ENCODE measurements around the gene MMP15. TPM values are rescaled to one million over a fixed set of nuclear protein-coding genes. Genes with fewer than 3 reads are reported as not detected.

Gene MMP15
- total and polyA plus RNA-seq, 4 donors, result 0.82 to 5.9 (median 3.8) TPM

DNA sequence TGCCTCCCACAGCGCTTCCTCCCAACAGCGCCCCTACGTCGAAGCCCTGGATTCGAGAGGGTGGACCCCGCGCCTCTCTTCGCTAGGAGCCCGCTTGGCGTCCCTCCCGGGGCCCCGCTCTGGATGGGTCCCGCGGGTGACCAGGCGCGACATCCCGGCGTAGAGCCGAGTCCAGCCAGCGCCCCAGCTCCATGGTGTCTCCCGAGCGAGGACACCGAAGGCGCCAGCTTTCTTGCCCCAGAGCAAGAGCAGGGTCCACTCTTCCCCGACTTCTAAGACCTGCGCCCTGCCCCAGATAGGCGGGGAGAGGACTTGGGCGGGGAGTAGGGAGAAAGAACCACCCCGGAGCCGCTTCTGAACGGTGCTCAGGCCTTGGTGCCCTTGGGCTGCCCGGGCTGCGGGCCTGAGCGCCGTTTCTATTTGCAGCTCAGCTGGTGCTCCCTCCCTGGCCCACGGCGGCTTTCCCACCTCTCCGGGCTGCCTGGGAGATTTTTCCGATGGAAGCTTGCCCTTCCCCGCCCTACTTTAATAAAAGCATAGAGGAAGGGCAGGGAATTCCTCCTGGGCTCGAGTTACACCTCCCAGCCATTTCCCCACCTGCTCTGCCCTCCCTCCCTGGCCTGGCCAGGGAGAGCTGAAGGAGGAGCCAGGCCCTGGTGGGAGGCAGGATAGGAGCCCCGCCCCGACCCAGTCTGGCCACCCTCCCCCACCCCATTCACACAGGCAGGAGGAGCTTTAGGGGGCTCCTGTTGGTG lies 1.8 kb downstream of the MMP15 start:
- H3K27me3 ChIP-seq (ENCODE audit: control insufficient read depth in 1 of 2, insufficient read depth in 2 of 2, low read length in 1 of 2), result no peaks in the 10 kb centered on the region
- 4 to 5% methylated on average over 38 to 43 of the region's 43 CpGs for WGBS, 2 donors
- H3K27ac ChIP-seq (ENCODE audit: low read depth in 1 of 2, low read length in 2 of 2), result no peak overlapping the region
- no peaks in the 10 kb centered on the region for H3K36me3 ChIP-seq (ENCODE audit: control insufficient read depth in 1 of 2, insufficient read depth in 2 of 2, low read length in 1 of 2)
- peak overlapping the region in 1 of 2 donors; percentile 12 for H3K4me3 ChIP-seq (ENCODE audit: low read length in 2 of 2)
- no peak for ATAC-seq (ENCODE audit: low FRiP score)
- peak in 1 of 2 donors; percentile 81 for DNase-seq
- intact Hi-C loops (cut with DNase I), result loop anchor here (5.0 to 10.0 kb wide), 2 partner anchors 170 to 467 kb away; partner anchors contain the start of gene CSNK2A2 (in 2 of the 2)
- H3K4me1 ChIP-seq (ENCODE audit: control insufficient read depth in 1 of 2, insufficient read depth in 2 of 2, low read length in 2 of 2), result no peaks in the 10 kb centered on the region
- H3K9me3 ChIP-seq (ENCODE audit: control insufficient read depth, low read length), result no peaks in the 10 kb centered on the region

DNA sequence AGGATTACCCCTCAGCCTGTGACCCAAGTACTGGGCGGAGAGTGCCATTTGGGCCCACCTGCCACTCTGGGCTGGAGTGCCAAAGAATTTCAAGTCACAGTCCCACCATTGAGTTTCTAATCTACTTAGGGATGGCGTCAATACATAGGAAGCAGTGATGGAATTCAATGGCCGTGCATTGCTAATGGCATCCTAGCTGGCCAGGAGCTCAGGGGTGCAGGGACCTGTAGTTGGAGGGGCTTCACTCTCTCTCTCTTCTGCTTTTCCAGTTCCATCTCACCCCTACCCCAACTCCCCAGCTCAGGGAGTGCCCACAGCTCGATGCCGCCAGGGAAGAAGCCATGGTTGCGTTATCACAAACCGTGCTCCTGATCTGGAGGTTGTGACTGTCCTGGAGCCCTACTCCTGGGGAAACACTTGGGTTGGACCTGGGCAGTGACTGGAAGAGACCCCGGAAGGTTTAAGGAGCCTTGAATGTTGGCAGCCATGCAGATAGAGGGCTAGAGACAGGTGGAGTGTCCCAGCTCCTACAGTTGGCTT lies 2.4 kb downstream of the MMP15 start:
- H3K4me1 ChIP-seq (ENCODE audit: control insufficient read depth in 1 of 2, insufficient read depth in 2 of 2, low read length in 2 of 2), result no peaks in the 10 kb centered on the region
- ATAC-seq (ENCODE audit: low FRiP score) (no peak), DNase-seq (peak in 1 of 2 donors; percentile 41)
- no peaks in the 10 kb centered on the region for H3K27me3 ChIP-seq (ENCODE audit: control insufficient read depth in 1 of 2, insufficient read depth in 2 of 2, low read length in 1 of 2)
- intact Hi-C loops (cut with DNase I), result loop anchor here (5.0 to 10.0 kb wide), 2 partner anchors 169 to 467 kb away; partner anchors contain the start of gene CSNK2A2 (in 2 of the 2)
- no peak overlapping the region for H3K27ac ChIP-seq (ENCODE audit: low read depth in 1 of 2, low read length in 2 of 2)
- no peak overlapping the region for H3K4me3 ChIP-seq (ENCODE audit: low read length in 2 of 2)
- WGBS, 2 donors, result 95 to 96% methylated on average over 8 of the region's 8 CpGs
- no peaks in the 10 kb centered on the region for H3K36me3 ChIP-seq (ENCODE audit: control insufficient read depth in 1 of 2, insufficient read depth in 2 of 2, low read length in 1 of 2)
- H3K9me3 ChIP-seq (ENCODE audit: control insufficient read depth, low read length), result no peaks in the 10 kb centered on the region

DNA sequence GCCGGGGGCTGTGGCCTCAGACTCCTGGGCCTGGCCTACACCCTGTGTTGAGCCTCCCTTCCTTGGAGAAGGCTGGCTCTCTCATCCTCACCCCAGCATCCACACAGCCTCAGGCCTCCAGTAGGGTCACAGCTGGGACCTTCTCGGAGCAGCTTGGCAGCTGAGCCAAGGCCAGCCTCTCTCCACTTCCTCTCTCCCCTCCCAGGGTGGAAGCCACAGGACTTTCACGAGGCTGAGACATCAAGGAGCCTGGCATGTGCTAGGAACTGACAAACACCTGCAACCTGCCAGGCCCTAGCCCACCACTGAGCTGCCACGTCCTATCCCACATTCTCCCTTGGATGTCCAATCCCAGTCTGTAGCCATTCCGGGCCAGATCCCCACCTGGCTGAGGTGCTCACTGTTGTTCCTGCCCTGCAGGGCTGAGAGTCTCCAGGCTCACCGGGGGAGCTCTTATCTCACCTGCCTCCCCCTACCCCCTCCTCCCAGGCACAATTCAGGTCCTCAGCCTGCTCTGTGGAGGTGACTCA lies 3.1 kb downstream of the MMP15 start:
- Histone ChIP-seq H3K27me3 (ENCODE audit: control insufficient read depth in 1 of 2, insufficient read depth in 2 of 2, low read length in 1 of 2) (no peaks in the 10 kb centered on the region), H3K27ac (ENCODE audit: low read depth in 1 of 2, low read length in 2 of 2) (no peak overlapping the region), H3K36me3 (ENCODE audit: control insufficient read depth in 1 of 2, insufficient read depth in 2 of 2, low read length in 1 of 2) (no peaks in the 10 kb centered on the region), H3K9me3 (ENCODE audit: control insufficient read depth, low read length) (no peaks in the 10 kb centered on the region), H3K4me1 (ENCODE audit: control insufficient read depth in 1 of 2, insufficient read depth in 2 of 2, low read length in 2 of 2) (no peaks in the 10 kb centered on the region), H3K4me3 (ENCODE audit: low read length in 2 of 2) (no peak overlapping the region)
- ATAC-seq (ENCODE audit: low FRiP score) (no peak), DNase-seq (no peak)
- 87 to 91% methylated on average over 6 of the region's 6 CpGs for WGBS, 2 donors
- intact Hi-C loops (cut with DNase I), result loop anchor here (5.0 to 10.0 kb wide), 2 partner anchors 169 to 466 kb away; partner anchors contain the start of gene CSNK2A2 (in 2 of the 2)

DNA sequence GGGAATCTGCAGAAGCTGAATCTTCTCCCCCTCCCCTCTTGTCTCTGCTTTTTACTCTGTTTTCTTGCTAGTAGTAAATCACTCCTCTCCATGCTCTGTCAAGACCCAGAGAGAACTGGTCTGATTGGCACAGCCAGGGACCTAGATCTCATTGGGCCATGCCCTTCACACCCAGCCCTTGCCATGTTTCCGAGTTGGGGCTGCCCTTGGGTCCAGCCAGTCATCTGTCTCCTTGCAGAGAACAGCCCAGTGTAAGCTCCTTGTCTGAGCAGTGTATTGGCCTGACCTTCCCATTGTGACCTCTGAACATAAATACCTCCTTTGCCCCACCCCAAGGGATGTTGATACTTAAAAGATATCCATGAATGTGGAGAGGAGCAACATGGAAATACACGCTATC lies 3.9 kb downstream of the MMP15 start:
- H3K27me3 ChIP-seq (ENCODE audit: control insufficient read depth in 1 of 2, insufficient read depth in 2 of 2, low read length in 1 of 2), result no peaks in the 10 kb centered on the region
- ATAC-seq (ENCODE audit: low FRiP score) (no peak), DNase-seq (no peak)
- intact Hi-C loops (cut with DNase I), result loop anchor here (5.0 to 10.0 kb wide), 2 partner anchors 168 to 465 kb away; partner anchors contain the start of gene CSNK2A2 (in 2 of the 2)
- H3K36me3 ChIP-seq (ENCODE audit: control insufficient read depth in 1 of 2, insufficient read depth in 2 of 2, low read length in 1 of 2), result no peaks in the 10 kb centered on the region
- 84 to 88% methylated on average over 2 of the region's 2 CpGs for WGBS, 2 donors
- no peak overlapping the region for H3K4me3 ChIP-seq (ENCODE audit: low read length in 2 of 2)
- H3K27ac ChIP-seq (ENCODE audit: low read depth in 1 of 2, low read length in 2 of 2), result no peak overlapping the region
- no peaks in the 10 kb centered on the region for H3K4me1 ChIP-seq (ENCODE audit: control insufficient read depth in 1 of 2, insufficient read depth in 2 of 2, low read length in 2 of 2)
- no peaks in the 10 kb centered on the region for H3K9me3 ChIP-seq (ENCODE audit: control insufficient read depth, low read length)

DNA sequence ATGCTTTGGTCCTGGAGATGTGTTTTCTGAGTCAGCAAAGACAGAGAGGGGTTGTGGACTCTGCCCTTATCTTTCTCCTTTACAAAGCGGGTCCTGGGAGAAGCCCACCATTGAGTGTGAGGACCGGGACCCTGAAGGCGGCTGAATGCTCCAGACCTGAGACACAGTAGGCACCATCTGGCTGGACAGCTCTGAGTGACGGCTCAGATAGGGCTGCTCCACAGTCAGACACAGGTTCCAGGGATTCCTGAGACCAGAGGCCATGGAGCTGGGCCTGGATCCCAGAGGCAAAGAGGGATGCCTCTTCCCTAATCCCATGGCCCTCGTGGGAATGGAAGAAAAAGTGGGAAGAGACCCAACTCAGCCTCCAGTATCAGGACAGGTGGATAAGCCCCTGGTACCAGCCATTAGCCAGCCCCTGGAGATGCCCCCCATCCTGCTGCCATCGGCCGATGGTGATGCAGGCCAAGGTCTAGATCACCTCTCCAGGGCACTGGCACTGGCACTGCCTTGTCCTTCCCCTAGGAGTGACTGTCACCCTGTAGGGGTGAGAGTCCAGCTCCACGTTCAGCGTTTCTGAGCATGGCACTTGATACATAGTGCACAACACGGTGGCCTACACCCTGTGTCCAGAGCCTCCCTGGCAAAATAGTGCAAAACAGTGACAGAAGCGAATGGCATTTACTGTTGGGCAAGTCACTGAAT lies 4.7 kb downstream of the MMP15 start:
- ATAC-seq (ENCODE audit: low FRiP score) (no peak), DNase-seq (no peak)
- no peaks in the 10 kb centered on the region for H3K36me3 ChIP-seq (ENCODE audit: control insufficient read depth in 1 of 2, insufficient read depth in 2 of 2, low read length in 1 of 2)
- WGBS, 2 donors, result 90 to 93% methylated on average over 11 of the region's 11 CpGs
- H3K4me3 ChIP-seq (ENCODE audit: low read length in 2 of 2), result no peak overlapping the region
- intact Hi-C loops (cut with DNase I), result no loop called here
- no peaks in the 10 kb centered on the region for H3K27me3 ChIP-seq (ENCODE audit: control insufficient read depth in 1 of 2, insufficient read depth in 2 of 2, low read length in 1 of 2)
- no peaks in the 10 kb centered on the region for H3K9me3 ChIP-seq (ENCODE audit: control insufficient read depth, low read length)
- no peaks in the 10 kb centered on the region for H3K4me1 ChIP-seq (ENCODE audit: control insufficient read depth in 1 of 2, insufficient read depth in 2 of 2, low read length in 2 of 2)
- no peak overlapping the region for H3K27ac ChIP-seq (ENCODE audit: low read depth in 1 of 2, low read length in 2 of 2)

DNA sequence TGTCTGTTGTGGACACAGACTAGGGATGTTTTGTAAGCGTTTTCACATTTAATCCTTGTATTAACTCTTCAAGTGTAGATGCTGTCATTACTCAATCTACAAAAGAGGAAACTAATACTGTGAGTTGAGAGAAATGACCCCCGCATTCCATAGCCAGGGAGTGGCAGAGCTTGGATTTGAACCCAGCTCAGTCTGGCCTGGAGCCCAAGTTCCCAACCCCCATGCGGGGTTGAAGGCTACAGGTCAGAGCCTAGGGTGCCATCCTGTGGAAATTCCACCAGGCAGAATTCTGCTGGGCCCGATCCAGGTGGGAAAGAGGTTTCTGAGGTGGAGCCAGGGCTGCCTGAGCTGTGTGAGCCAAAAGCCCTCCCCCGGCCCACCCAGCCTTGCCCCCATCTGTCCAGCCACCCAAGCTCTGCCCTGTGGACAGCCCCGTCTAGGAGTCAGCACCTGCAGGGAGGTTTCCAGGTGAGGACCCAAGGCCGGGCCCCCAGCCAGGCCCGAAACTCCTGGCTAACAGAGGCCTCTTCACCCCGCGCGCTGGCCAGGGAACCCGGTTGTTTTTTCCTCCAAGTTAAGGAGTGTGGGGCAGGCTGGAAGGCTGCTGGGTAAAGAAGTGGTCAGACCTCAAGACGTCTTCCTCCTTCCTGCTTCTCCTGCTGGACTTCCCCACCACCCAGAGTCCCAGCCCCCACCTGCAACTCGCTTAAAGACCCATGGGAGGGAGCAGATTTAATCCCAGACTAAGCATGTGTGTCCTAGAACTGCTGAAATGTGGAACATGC lies 5.7 kb downstream of the MMP15 start:
- Histone ChIP-seq H3K27me3 (ENCODE audit: control insufficient read depth in 1 of 2, insufficient read depth in 2 of 2, low read length in 1 of 2) (no peaks in the 10 kb centered on the region), H3K9me3 (ENCODE audit: control insufficient read depth, low read length) (no peaks in the 10 kb centered on the region), H3K4me3 (ENCODE audit: low read length in 2 of 2) (no peak overlapping the region), H3K4me1 (ENCODE audit: control insufficient read depth in 1 of 2, insufficient read depth in 2 of 2, low read length in 2 of 2) (no peaks in the 10 kb centered on the region), H3K27ac (ENCODE audit: low read depth in 1 of 2, low read length in 2 of 2) (no peak overlapping the region), H3K36me3 (ENCODE audit: control insufficient read depth in 1 of 2, insufficient read depth in 2 of 2, low read length in 1 of 2) (no peaks in the 10 kb centered on the region)
- DNase-seq, result no peak
- ATAC-seq (ENCODE audit: low FRiP score), result no peak
- intact Hi-C loops (cut with DNase I), result no loop called here
- WGBS, 2 donors, result 81 to 86% methylated on average over 14 of the region's 14 CpGs

DNA sequence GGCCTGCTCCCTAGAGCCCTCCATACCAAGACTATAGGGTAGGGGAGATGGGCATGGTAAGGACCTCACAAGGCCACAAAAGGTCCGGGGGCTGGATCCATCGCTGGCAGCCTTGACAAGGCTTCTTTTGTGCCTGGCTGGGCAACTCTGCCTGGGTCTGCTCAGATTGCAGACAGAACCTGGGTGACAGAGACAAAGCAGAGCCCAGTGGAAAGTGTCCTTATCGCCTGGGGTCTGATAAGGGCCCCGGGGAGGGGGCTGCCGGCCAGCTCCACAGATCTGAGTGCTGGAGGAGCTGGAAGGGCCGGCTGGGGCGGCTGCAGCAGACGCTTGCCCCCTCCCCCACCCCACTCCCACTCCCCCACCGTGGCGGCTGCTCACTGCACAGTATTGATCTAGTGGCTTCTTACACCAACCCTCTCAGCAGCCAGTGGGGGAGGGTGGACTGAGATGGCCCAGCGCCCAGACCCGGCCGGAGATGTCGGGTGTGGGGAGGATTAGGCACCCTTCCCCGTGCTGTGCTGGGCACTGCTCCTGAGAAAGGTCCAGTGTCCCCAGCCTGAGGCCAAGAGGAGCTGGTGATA lies 7.2 kb downstream of the MMP15 start:
- 18 to 19% methylated on average over 15 of the region's 15 CpGs for WGBS, 2 donors
- Histone ChIP-seq H3K27me3 (ENCODE audit: control insufficient read depth in 1 of 2, insufficient read depth in 2 of 2, low read length in 1 of 2) (no peaks in the 10 kb centered on the region), H3K9me3 (ENCODE audit: control insufficient read depth, low read length) (no peaks in the 10 kb centered on the region), H3K4me3 (ENCODE audit: low read length in 2 of 2) (no peak overlapping the region), H3K27ac (ENCODE audit: low read depth in 1 of 2, low read length in 2 of 2) (no peak overlapping the region), H3K4me1 (ENCODE audit: control insufficient read depth in 1 of 2, insufficient read depth in 2 of 2, low read length in 2 of 2) (no peaks in the 10 kb centered on the region), H3K36me3 (ENCODE audit: control insufficient read depth in 1 of 2, insufficient read depth in 2 of 2, low read length in 1 of 2) (no peaks in the 10 kb centered on the region)
- ATAC-seq (ENCODE audit: low FRiP score) (no peak), DNase-seq (no peak)
- intact Hi-C loops (cut with DNase I), result no loop called here

Data from aorta (tissue), 5 donors.